AG10803 (cell line): ENCODE results near the gene ASB6.
A peak's percentile ranks its signal among the peaks of the same experiment; 100 is the strongest.

ENCODE experiments used
- DNase-seq: peaks from one replicate; pipeline ENCODE4 v3.0.0; 2010; ENCODE audit warnings: low read depth
- H3K4me3 ChIP-seq: 2 replicates; pipeline ENCODE4 v1.5.1; 2011; ENCODE audit warnings: mild to moderate bottlenecking, low read length, control low read depth
- CTCF ChIP-seq: conservative IDR thresholded peaks from 2 replicates; pipeline ENCODE4 v1.5.1; 2011; ENCODE audit warnings: mild to moderate bottlenecking, low read length, control low read depth, inconsistent platforms

ASB6 gene

GRCh38 chr9:129653823-129654553 is 12.0 kb upstream of the ASB6 start:
- DNase-seq = no peak
- no peak for TF ChIP-seq CTCF
- no peak overlapping the region for H3K4me3 ChIP-seq

GRCh38 chr9:129650680-129651235 is 8.8 kb upstream of the ASB6 start:
- DNase-seq = peak; percentile 36
- TF ChIP-seq CTCF = no peak
- H3K4me3 ChIP-seq = no peak overlapping the region

GRCh38 chr9:129649726-129650679 is 8.1 kb upstream of the ASB6 start:
- DNase-seq = peak; percentile 72
- no peak overlapping the region for H3K4me3 ChIP-seq
- no peak for TF ChIP-seq CTCF

- H3K4me3 ChIP-seq = no peak overlapping the region
- TF ChIP-seq CTCF = no peak
- DNase-seq = no peak
Observed at GRCh38 chr9:129648764-129649115, 6.8 kb upstream of the ASB6 start.

- TF ChIP-seq CTCF = no peak
- H3K4me3 ChIP-seq = no peak overlapping the region
- peak; percentile 55 for DNase-seq
Observed at GRCh38 chr9:129648092-129648763, 6.3 kb upstream of the ASB6 start.

GRCh38 chr9:129647635-129648034 is 5.7 kb upstream of the ASB6 start:
- DNase-seq = no peak
- TF ChIP-seq CTCF = no peak
- H3K4me3 ChIP-seq = no peak overlapping the region
